NCI-H345 treated with DMSO at 0.1 percent for 48 hours (cell line): Measurements from ENCODE around the gene KAZALD1.

Source experiments
- DNase-seq: peaks from one replicate; lab custom pipeline; 2025; ENCODE audit not compliant: unreplicated experiment; lab: John Stamatoyannopoulos, UW

The KAZALD1 gene, protein sequence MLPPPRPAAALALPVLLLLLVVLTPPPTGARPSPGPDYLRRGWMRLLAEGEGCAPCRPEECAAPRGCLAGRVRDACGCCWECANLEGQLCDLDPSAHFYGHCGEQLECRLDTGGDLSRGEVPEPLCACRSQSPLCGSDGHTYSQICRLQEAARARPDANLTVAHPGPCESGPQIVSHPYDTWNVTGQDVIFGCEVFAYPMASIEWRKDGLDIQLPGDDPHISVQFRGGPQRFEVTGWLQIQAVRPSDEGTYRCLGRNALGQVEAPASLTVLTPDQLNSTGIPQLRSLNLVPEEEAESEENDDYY

DNA sequence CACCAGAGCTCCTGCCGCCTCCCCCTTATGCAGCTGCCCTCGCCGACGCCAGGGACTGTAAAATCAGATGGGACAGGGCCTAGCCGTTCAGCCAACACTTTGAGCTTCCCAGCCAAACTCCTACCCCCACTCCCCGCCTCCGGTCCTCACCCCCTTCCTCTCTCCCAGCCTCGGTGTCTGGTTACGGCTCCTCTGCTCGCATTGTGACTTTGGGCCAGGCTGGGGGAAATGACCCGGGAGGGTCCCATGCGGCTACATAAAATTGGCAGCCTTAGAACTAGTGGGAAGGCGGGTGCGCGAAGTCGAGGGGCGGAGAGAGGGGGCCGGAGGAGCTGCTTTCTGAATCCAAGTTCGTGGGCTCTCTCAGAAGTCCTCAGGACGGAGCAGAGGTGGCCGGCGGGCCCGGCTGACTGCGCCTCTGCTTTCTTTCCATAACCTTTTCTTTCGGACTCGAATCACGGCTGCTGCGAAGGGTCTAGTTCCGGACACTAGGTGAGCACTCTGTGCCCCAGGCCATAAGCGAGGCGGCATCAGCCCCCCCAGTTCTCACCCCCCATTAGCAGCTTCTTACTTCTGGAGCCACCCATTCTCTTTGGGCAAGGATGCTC is at the start of gene KAZALD1:
KAZALD1 (plus strand) TSS at position 366 of the 608 bp plus-strand sequence. CDS start 604 bp downstream, outside the sequence.
- no peak for DNase-seq

DNA sequence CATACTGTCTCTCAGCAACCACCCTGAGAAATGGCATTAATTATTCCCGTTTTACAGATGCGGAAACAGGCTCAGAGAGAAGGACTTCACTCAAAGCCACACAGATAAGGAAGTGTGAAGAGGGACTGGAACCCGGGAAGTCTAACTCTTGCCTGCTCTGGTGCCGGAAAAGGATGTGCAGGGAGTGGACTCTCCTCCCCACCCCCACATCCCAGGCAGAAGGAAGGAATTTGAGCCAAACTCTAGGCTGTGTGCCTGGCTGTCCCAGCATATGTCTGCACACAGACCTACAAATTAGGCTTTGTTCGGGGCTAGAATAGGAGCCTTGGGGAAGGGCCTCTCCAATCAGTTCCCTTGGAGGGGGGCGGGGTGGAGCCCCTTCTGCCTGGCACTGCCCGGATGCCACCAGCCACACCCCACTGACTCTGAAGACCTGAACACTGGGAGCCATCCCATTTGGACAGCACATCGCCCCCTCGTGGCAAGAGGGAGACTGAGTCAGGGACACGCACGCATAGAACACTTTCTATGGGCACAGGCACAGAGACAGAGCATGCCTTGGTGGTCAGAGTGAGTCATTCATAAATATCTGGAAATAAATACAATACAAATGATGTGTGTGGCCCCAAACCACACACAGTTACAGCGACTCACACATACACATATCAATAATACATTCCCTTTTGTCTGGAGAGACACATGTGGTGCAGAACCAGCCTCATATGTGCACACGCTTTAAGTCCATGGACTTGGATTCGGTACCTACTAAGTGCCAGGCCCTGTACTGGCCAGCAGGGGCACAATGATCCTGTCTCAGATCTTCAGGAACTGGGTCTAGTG is 49.0 kb upstream of the KAZALD1 start:
- peak; percentile 49 for DNase-seq

DNA sequence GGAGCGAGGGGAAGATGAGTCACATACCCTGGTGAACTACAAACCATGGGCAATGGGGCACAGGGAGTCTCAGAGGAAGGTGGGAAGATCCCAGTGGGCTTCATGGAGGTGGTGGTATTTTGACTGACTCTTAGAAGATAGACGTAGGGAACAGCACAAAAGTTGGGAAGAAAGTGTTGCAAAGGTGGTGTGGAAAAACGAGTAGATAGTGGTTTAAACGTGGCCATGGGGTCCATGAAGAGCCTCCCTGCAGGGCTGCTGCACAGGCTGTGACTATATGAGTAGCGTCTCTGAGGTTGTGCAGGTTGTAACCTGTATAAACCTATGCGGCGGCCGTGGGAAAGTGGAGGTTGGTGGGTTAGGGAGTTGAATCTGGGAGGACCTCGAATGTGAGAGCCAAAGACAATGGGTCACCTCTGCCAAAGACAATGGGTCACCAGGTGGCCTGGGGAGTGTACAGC is 48.4 kb upstream of the KAZALD1 start:
- DNase-seq, result no peak

DNA sequence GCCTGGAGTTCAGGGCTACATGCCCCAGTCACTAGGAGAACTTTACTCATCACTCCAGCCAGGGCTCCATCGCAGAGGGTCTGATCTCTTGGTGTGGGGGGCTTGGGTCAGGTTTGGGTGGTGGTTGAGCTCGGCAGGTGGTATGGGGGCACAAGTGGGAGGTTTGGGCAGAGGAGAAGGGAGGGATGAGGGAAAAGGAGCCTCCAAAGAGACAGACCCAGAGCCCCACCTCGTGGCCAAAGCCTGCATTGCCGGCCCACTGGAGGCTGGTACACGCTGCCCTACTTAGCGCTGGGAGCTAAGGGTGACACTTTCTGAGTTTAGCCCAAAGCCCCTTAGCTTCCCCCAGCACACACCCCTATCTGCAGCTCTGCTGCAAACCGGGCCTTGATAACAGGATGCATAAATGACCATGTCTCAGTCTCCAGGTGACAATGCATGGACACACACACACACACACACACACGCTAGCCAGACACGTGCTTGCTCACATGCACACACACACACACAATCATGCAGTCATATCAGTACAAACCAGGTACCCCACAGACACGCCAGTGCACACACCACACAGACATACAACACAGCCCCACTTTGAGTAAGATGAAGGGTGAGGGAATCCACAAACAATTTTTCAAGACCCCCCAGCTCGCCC is 47.4 kb upstream of the KAZALD1 start:
- DNase-seq, result peak; percentile 15

DNA sequence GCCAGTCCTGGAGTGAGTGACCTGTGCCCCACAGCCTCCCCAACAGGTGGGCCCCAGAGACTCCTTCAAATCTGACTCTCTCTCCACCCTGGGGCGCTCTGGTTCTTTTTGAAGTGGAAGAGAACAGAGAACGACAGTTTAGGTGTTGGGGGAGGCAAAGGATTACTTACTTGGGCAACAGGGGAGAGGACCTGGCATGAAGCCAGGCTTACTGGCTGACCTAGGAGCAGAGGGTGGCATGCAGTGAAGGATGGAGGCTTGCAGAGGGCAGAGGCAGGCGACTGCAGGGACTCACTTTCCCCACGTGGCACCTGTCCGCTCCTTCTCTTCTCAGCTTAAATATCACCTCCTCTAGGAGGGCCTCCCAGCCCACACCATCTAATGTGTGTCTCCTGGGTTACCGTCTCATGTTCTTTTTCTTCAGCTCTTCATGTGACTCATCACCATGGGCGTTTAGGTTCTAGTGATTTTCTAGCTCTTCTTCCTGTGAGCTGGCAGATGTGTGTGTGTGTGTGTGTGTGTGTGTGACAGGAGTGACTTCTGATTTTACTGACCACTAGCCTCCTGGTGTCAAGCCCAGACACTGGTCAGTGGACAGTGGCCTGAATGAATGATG is 46.7 kb upstream of the KAZALD1 start:
- no peak for DNase-seq

DNA sequence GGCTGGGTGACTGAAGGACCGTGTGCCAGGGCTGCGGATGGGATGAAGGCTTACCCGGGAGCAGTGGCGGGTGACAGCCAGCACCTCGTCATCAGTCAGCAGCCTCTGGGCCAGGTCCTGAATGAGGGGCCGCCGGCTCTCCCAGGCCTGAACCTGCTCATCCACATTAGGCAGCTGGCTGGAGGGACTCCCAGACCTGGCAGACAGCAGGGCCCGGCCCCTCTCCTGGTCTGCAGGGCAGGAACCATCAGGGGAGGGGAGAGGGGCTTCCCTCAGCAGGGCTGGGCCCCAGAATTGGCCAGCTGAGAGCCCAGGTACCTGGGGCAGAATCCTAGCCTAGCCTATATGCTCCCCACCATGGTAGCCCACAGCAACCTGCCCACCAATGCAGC is 46.2 kb upstream of the KAZALD1 start:
- no peak for DNase-seq

DNA sequence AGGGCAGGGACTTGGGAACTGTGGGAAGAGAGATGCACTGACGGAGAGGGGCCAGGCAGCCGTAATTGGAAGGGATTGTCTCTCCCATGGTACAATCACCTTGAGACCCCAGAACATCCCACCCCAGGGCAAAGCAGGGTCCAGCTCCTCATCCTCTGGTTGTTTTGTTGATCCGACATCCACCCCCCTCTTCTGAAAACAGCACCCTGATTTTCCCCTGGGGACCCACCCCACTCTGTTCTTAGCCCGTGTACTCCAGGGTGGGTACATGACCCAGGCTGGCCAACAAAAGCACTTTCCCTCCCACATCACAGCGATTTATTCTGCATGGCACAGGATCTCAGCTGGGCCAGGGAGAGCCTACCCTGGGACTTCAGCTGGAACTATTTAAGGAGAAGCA is 45.0 kb upstream of the KAZALD1 start:
- DNase-seq, result no peak

DNA sequence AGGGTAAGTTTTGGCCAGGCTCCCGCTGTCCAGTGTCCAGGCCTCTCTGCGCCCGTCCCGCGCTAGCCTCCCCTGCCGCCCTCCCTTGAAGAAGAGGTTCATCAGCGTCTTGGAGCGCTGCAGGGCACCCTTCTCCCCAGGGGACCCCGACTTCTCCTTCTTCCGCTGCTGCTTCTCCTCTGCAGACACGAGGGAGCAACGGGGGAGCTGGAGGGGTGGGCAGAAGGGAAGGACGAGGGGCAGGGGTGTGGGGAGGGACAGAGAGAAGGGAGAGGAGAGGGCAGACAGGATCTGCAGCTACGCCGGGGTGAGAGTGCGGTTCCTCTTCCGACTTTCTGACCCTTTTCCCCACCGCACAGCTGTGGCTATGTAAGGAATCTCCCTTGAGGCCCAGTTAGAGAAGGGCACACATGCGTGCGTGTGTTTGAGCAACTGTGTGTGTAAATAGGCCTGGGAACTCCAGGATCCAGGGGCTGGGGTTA is 43.6 kb upstream of the KAZALD1 start:
- no peak for DNase-seq

DNA sequence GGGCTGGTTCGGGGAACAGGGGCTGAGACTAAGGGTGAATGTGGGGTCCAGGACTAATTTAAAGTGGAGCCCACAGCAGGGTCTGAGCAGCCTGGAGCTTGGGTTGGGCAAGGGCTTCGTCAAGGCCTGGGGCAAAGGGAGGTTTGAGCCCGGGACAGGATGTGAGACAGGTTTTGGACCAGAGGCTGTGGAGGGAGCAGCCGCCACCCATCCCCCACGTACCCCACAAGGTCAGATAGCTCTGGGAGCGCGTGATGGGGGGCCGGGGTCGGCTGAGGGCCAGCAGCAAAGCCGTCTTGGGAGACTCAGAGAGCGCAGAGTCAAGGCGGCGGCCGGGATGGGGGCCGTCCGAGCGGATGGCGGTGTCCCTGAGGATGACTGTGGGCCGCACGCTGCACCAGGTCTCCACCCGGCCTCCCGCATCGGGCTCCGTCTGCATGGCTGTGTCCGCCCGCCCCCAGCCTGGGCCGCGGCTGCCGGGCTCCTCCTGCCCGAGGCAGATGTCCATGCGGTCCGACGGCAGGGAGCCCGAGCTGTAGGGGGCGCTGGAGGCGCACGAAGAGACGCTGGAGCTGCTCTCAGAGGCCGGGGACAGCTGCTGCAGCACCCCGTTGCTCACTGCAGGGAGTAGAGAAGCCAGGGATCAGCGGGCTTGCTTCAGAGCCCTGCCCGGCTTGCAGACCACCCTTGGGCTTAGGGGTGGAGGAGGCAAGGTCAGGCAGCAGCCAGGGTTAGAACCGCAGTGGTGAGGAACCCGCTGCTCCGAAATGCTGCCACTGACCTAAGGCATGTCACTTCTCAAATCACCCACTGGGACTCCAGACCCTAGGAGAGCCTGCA is 43.0 kb upstream of the KAZALD1 start:
- no peak for DNase-seq

DNA sequence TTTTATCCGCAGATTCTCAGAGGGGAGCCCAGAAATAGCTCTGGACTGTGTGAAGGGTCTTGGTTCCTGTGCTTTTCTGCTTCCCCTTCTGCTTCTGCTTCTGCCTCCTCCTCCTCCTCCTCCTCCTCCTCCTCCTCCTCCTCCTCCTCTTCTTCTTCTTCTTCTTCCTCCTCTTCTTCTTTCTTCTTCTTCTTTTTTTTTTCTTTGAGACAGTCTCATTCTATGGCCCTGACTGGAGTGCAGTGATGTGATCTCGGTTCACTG is 42.4 kb upstream of the KAZALD1 start:
- no peak for DNase-seq

DNA sequence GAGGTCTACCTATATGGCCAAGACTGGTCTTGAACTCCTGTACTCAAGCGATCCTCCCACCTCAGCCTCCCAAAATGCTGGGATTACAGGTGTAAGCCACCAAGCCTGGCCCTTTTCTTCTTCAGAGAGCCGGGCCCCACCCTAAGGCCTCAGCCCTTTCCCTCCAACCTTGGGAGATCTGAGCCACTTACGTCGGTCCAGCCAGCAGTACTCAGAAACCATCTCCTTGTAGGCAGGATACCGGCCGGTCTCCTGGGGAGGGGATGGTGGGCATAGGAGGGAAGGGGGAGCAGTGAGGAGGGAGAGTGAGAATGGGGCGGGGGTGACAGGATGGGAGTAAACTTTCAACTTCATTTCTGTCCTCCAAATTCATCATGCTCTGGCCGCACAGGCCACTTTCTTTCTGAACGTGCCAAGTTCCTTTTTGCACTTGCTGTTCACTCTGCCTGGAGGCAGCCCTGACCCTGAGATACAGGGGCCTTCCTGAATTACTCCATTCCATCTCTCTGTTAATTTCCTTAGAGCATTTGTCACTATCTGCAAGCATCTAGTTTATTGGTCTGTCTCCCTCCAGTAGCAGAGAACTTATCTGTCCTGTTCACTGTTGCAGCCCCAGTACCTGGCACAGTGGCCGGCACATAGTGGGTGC is 41.2 kb upstream of the KAZALD1 start:
- no peak for DNase-seq

DNA sequence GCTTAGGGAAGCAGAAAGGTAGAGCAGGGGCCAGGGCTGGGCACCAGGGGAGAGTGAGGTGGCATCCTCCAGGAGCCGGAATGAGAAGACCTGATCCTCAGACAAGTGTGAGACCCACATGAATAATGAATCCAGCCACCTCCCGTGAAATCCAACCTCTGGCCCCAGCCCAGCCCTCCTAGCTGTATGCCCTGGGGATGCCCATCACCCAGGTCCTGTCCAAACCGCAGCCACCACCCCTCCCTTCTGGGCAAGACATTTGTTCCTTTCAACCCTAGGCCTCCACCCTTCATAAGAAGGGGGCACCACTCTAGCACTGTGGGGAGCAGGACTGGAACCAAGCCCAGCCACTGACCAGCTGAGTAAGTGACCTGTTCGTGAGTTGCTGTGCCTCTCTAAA is 40.5 kb upstream of the KAZALD1 start:
- no peak for DNase-seq

DNA sequence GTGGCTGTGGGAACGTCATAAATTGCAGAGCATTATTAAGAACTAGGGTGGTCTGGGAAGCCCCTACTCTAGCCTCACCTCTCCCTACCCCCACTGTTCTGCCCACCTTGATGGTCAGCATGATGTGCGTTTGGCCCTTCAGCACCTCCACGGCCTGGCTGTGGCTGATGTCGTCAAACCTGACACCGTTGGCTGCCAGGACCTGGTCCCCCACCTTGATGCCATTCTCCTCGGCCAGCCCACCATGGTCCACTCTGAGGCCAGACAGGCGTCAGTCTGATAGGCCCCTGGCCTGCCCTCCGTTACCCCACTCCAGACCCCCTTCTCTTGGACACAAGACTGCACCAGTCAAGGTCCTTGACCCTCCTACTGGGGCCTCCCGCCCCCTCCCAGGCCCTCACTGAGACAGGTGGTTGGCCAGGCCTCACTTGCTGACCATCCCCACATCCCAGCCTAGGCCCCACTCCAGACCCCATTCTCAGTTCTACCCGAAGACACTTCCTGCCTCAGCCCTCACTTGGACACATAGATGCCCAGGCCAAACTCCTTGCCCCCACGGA is 40.0 kb upstream of the KAZALD1 start:
- DNase-seq, result no peak

DNA sequence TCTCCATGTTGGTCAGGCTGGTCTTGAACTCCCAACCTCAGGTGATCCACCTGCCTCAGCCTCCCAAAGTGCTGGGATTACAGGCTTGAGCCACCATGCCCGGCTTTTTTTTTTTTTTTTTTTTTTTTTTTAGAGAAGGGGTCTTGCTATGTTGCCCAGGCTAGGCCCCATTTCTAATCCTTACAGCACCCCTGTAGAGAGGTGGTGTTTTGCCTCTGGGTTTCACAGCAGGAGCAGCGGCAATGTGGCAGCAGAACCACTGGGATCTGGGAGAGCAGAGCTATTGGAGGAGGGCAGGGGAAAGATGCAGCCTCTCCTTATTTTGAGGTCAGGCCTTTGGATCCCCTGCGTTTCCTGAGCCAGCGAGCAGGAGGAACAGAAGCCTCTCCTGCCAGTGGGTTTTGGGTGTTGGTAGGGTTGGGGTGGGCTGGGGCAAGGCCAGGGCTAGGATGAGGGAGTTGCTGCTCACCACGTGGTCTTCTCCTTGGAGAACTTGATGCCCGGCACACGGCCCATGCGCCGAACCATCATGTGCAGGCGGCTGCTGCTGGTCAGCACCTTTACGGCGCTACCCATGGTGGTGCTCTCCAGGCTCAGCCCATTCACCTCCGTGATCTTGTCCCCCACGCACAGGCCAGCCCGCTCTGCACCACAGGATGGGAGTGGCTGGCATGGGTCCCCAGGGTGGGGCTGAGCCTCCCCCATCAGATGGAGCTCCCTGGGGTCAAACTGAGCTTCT is 38.7 kb upstream of the KAZALD1 start:
- DNase-seq, result no peak

DNA sequence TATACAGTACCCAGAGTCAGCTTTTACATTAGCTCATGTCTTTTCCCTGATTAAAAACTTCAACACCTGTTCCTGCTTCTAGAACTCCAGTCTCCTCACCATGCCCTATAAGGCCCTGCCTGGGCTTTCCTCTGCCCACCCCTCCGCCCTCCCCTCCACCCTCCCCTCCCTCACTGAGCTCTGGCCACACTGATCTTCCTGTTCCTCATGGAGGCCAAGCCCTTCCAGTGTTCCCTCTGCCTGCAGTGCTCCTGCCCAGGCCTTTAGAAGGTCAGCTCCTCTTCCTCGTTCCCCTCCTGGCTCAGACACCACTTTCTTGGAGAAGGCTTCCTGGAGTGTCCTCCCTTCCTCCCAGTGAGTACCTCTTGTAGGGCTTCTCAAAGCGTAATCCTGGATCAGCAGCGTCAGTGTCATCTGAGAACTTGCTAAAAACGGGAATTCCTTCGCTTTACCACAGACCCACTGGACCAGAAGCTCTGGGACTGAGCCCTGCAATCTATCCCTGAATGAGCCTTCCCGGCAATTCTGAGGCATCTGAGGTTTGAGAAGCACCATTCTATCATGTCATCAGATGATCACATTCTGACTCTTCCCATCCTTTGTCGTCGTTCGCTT is 34.6 kb upstream of the KAZALD1 start:
- DNase-seq, result no peak

DNA sequence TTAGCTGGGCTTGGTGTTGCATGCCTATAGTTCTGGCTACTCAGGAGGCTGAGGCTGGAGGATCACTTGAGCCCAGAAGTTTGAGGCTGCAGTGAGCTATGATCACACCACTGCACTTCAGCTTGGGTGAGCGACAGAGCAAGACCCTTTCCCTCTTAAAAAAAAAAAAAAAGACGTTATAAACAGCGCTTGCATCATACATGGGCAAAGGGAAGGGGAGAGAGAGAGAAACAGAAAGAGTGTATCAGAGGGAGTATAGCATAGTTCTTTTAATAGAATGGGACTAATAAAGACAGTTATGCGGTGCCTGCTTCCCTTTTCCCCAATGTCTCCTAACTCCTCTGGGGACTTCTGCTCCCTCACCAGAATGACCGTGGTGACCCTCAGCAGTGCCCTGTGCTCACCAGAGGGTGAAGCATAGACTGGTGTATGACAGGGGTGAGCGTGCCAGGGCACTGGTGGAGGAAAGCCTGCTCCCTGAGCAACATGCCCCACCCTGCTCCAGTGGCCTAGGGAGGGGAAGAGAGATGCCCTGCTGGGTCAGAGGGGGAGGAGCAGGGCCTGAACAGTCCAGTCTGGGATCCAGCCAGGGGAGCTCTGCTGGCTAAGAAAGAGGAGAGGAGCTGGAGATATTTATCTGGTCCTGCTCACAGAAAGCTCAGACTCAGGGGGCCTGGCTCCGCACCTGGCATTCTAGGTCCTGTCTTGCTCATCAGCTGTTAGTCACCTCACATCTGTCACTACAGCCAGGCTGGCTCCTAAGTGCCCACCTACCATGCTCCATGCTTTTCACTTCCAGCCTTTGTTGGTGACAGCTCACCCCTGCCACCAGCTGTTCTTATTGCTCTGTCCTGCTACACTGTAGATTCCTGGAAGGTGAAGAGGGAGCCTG is 33.1 kb upstream of the KAZALD1 start:
- no peak for DNase-seq
